Hematopoietic multipotent progenitor cell treated with erythropoietin and hydrocortisone succinate and interleukin-3 and kit ligand, for 8 days (in vitro differentiated cells): ENCODE data around the gene TOR1B.
"Not testable (repeated sequence)": the region's sequence is repeated elsewhere in the genome, so short reads cannot be mapped to it uniquely, and the experiment has no call there.

ENCODE experiments used
- DNase-seq: peaks from one replicate; pipeline ENCODE4 v3.0.0-alpha.2; 2015

TOR1B gene

DNA sequence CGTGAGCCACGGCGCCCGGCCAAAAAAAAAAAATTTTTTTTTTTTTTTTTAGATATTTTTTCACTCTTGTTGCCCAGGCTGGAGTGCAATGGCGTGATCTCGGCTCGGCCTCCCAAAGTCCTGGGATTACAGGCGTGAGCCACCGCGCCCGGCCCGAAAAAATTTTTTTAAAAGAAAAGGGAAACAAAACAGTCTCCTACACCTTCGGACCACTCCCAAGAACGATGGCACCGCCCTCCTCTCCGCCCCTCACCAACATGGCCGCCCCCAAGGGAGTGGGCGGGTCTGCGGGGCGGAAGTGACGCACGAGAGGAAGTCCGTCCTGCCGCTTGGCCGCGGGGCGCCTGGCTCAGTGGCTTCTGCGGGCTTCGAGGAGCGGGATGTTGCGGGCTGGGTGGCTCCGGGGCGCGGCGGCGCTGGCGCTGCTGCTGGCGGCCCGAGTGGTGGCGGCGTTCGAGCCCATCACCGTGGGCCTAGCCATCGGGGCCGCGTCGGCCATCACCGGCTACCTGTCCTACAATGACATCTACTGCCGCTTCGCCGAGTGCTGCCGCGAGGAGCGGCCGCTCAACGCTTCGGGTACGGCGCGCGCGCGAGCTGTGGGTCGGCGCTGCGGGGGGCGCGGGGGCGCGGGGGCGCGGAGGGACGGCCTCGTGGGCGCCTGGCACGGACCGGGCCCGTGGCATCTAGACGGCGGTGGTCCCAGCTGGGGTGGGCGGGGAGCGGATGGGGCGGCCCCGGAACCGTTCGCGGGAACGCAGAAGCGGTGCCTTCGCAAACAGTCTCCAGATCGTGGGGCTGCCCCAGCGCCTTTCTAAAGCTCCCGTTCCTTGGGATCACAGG, at the start of gene TOR1B:
Gene TOR1B, plus strand, starts transcription at position 352 of the 843 bp plus-strand sequence. Its CDS starts 29 bp downstream, at position 381.
- DNase-seq: peak; percentile 95

DNA sequence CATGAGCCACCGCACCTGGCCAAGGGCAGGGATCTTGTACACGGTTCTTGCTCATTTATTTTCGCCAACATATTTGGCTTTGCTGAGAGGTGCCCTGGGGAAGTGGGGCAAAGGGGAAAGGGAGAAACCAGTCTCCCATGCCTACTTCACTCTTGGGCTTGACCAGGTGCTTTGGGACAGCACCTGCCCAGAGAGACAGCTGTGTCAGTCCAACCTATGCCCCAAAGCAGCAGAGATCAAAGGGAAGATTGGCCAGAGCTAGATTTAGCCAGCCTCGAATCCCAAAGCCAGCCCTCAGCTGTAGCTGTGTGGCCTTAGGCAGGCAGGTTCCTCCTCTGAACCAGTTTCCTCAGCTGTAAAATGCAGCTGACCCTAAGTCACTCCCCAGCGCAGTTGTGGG, 47.8 kb upstream of the TOR1B start:
- DNase-seq: no peak

GRCh38 chr9:129756191-129756590, 46.8 kb upstream of the TOR1B start:
- DNase-seq: no peak

DNA sequence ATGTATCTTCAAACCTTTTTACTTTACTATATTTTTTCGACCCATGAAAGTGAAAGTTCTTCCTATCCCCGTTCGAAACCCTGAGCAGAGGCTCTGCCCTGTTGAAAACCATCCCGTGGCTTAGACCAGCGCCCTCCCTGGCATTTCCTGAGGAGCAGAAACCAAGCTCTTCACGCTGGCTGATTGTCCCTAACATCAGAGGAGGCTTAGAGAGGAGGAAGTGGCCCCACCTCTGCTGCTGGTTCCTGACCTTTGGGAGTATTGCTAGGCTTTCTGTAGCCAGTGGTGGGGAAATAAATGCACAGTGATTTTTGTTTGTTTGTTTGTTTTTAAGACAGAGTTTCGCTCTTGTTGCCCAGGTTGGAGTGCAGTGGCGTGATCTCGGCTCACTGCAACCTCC, 45.9 kb upstream of the TOR1B start:
- no peak for DNase-seq

DNA sequence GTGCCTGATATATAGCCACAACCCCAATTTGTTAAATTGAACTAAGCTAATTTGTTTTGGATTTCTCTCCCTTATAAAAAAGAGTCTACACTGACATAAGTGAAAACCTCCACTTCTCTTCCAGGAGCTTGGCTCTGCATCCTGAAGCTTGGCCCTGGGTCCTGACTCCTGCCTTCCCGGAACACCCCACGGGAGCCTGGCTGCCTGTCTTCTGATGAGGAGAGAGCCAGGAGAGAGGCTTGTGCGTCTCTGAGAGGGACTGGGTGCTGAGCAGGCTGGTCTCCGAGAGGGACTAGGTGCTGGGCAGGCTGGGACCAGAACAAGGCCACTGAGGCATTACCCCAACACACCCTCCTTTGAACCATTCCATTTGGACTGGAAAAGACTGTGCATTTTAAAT, 43.7 kb upstream of the TOR1B start:
- no peak for DNase-seq

- DNase-seq: no peak
Observed at GRCh38 chr9:129759804-129760502, 43.0 kb upstream of the TOR1B start.

DNA sequence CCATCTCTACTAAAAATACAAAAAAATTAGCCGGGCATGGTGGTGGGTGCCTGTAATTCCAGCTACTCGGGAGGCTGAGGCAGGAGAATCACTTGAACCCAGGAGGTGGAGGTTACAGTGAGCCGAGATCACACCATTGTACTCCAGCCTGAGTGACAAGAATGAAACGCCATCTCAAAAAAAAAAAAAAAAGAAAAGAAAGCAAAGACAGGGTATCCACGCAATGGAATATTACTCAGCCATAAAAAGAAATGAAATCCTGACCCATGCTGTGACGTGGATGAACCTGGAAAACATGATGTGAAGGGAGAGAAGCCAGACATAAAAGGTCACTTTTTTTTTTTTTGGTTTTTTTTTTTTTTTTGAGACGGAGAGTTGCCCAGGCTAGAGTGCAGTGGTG, 42.2 kb upstream of the TOR1B start:
- not testable (repeated sequence) for DNase-seq

DNA sequence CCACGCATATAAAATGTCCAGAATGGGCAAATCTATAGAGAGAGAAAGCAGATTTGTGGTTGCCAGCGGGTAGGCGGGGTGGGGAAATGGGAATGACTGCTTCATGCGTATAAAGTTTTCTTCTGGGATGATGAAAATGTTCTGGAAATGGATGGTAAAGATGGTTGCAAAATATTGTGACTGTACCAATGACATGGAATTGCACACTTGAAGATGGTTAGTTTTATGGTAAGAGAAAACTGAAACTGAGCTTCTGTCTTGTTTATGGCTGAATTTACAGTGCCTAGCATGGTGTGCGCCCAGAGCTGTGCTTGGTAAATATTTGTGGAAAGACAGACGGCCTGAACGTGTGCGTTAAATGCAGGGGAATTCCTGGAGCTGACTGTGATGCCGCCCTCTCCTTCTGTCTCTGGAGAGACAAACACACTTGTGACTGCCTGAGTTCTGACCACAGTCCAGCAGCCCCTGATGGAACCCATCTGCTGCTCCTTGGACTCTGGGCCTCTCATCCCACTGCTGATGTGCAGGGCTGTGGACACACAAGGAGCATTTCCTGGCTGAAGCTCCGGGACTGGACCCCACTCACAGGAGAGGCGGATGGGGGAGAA, 41.6 kb upstream of the TOR1B start:
- DNase-seq: no peak

- DNase-seq: no peak
Observed at GRCh38 chr9:129761901-129762369, 41.0 kb upstream of the TOR1B start.

GRCh38 chr9:129762370-129762984, 40.5 kb upstream of the TOR1B start:
- DNase-seq: not testable (repeated sequence)

DNA sequence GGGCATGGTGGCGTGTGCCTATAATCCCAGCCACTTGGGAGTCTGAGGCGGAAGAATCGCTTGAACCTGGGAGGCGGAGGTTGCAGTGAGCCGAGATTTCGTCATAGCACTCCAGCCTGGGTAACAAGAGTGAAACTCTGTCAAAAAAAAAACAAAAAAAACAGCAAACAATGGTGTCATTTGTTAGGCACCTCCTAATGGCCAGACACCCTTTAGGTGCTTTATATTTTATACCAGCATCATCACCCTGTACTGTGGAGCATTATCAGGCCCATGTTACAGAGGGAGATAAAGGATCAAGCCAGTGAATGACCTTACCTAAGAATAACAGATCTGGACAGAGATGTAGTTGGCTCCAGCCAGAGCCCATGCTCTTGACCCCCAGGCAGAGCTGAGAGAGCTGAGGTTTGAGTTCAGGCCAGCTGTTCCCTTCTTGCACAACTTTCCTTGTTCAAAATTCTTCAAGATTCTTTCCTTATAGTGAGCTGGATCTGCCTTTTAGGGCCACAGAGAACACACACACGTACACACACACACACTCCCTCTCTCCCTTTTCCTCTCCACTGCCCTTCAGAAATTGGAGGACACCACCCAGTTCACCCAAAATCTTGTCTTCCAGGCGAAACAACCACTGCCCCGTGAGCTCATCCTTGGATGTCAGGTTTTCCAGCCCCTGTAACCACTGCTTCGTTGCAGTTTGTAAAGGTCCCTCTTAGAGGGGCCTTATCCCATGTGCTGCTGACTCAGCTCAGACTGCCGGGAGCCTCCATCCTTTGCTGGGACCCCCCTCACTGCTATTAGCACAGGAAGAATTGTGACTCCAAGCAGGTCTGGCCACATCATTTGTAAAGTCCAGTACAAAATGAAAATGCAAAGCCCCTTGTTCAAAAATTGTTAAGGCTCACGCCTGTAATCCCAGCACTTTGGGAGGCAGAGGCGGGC, 39.7 kb upstream of the TOR1B start:
- no peak for DNase-seq

GRCh38 chr9:129765764-129766317, 37.1 kb upstream of the TOR1B start:
- DNase-seq: no peak

DNA sequence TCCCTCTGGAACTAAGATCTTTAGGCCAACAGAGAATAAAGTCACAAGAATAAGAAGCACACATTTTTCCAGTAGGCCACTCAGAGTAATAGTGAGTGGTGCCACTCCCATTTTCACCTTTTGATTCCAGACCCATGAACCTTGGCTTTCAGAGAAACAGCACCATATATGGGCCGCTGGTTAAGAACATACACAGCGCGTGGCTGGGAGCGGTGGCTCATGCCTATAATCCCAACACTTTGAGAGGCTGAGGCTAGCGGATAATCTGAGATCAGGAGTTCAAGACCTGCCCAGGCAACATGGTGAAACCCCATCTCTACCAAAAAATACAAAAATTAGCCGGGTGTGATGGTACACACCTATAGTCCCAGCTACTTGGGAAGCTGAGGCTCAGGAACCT, 34.5 kb upstream of the TOR1B start:
- no peak for DNase-seq

GRCh38 chr9:129769669-129770068, 33.3 kb upstream of the TOR1B start:
- peak; percentile 97 for DNase-seq

GRCh38 chr9:129770741-129771140, 32.2 kb upstream of the TOR1B start:
- no peak for DNase-seq

DNA sequence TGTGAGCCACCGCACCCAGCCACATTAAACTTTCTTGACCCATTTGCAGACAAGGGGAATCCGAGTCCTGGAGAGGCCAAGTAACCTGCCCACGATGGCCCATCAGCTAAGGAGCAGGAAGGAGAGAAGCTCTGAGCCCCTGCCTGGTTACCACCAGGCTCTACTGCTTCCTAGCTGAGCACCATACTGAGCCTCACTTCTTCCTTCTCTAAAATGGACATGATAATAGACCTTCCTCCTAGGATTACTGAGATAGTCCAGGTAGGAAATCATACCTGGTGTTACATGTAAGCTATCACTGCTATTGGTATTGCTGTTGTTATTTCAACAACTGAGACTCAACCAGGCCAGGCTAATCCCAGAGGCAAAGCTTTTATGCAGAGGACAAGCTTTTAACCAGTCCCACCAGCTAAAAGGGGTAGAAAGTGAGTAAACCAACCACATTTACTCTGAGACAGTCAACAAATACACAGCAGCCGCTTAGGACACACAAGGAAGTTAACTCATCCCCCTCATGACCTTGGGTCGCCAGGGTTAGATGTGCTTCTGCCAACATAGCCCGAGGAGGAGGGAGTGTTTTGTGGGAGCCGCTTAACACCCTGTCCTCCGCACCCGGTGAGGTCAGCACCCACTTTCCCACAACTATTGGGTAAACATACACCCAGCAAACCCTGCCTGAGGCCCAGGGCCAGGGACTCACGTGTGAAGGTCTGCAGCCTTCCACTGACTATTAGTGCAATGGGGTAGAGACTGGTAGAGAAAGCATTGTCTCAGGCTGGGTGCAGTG, 29.5 kb upstream of the TOR1B start:
- DNase-seq: no peak

DNA sequence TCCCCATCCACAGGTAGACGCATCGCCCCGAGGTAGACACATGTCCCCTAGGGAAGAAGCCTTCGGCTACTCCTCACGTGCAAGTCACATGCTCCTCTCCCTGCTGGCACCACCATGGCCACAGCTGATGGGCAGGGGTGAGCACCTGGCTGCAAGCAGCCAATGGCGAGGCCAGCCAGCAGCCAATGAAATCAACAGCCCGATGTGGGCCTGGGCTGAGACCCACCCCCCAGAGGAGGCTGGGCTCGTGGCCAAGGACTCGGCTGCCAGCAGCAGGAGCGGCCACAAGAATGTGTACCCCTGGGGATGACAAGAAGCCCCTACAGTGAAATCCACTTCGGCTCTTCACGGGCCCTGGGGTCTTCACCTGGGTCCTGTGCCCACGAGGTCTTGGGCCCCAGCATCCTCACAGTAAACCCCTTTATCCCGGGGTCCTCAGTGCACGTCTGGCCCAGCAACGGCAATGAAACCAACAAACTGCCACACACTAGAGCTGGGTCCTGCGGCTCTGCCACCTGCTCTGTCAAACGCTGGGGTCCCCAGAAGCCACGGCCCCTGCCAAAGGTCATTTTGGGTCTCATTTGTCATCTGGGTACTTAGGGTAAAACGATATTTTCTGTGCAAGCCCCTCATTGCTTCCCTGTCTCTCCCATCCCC, 28.1 kb upstream of the TOR1B start:
- no peak for DNase-seq

DNA sequence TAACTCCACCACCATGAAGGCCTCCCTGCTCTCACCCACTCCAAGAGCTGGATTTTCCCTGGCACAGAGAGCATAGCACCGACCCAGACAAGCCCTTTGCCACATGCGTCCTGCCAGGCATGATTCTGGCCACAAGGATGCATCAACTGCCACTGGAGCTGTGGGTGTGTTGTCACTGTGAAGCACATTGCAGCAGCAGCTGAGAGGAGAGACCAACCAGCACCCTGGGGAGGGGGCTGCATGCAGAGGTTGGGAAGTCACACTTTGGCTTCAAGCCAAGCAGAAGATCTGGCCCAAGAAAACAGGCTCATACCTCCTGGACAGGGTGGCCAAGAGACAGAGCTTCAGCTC, 27.6 kb upstream of the TOR1B start:
- DNase-seq: no peak

GRCh38 chr9:129776096-129776495, 26.9 kb upstream of the TOR1B start:
- not testable (repeated sequence) for DNase-seq

GRCh38 chr9:129776566-129776937, 26.4 kb upstream of the TOR1B start:
- no peak for DNase-seq
